Astrocyte (in vitro differentiated cells and primary cell): ENCODE measurements around the gene ZBTB7C. TPM values are rescaled to one million over a fixed set of nuclear protein-coding genes. Genes with fewer than 3 reads are reported as not detected.

Experiments used
- DNase-seq: peaks from one replicate; pipeline ENCODE4 v3.0.0-alpha.2; 2010; ENCODE audit warnings: low read depth
- FAIRE-seq: peaks from 2 replicates; lab custom pipeline; 2011; peaks lifted over from hg19 to GRCh38; lab: Jason Lieb, UNC
- H2AFZ ChIP-seq: 2 replicates; pipeline ENCODE4 v1.6.0; 2012; ENCODE audit warnings: low read depth, low read length, inconsistent platforms
- H3K27ac ChIP-seq: 2 replicates; pipeline ENCODE4 v1.5.1; 2011; ENCODE audit warnings: low read depth, low read length, inconsistent platforms
- H3K27me3 ChIP-seq: 2 replicates; pipeline ENCODE4 v1.6.0; 2011; ENCODE audit warnings: low read length, inconsistent platforms; ENCODE audit not compliant: insufficient read depth
- H3K36me3 ChIP-seq: 2 replicates; pipeline ENCODE4 v1.5.1; 2011; ENCODE audit warnings: low read length, inconsistent platforms; ENCODE audit not compliant: insufficient read depth
- H3K4me1 ChIP-seq: 2 replicates; pipeline ENCODE4 v1.5.1; 2011; ENCODE audit warnings: low read length, inconsistent platforms; ENCODE audit not compliant: insufficient read depth
- H3K4me2 ChIP-seq: 2 replicates; pipeline ENCODE4 v1.6.0; 2012; ENCODE audit warnings: low read length, inconsistent platforms
- H3K4me3 ChIP-seq: 2 replicates; pipeline ENCODE4 v1.5.1; 2011; ENCODE audit warnings: low read depth, mild to moderate bottlenecking, low read length, inconsistent platforms; ENCODE audit not compliant: insufficient read depth
- H3K79me2 ChIP-seq: 2 replicates; pipeline ENCODE4 v1.6.0; 2012; ENCODE audit warnings: mild to moderate bottlenecking, low read length, inconsistent platforms; ENCODE audit not compliant: insufficient read depth
- H3K9ac ChIP-seq: 2 replicates; pipeline ENCODE4 v1.6.0; 2012; ENCODE audit warnings: mild to moderate bottlenecking, low read length, inconsistent platforms
- H3K9me3 ChIP-seq: 2 replicates; pipeline ENCODE4 v1.5.1; 2012; ENCODE audit warnings: low read depth, mild to moderate bottlenecking, low read length, inconsistent platforms; ENCODE audit not compliant: insufficient read depth
- H4K20me1 ChIP-seq: 2 replicates; pipeline ENCODE4 v1.6.0; 2012; ENCODE audit warnings: low read length, inconsistent platforms; ENCODE audit not compliant: insufficient read depth
- H3K27ac Mint-ChIP-seq: one replicate; pipeline ENCODE4 v1.8.0; 2021; ENCODE audit warnings: mild to moderate bottlenecking, mixed read lengths; ENCODE audit not compliant: unreplicated experiment
- H3K27me3 Mint-ChIP-seq: one replicate; pipeline ENCODE4 v1.8.0; 2021; ENCODE audit warnings: low read depth, mixed read lengths; ENCODE audit not compliant: unreplicated experiment
- H3K36me3 Mint-ChIP-seq: one replicate; pipeline ENCODE4 v1.8.0; 2021; ENCODE audit warnings: low read depth, mixed read lengths; ENCODE audit not compliant: unreplicated experiment
- H3K4me1 Mint-ChIP-seq: one replicate; pipeline ENCODE4 v1.8.0; 2021; ENCODE audit warnings: low read depth, mixed read lengths; ENCODE audit not compliant: unreplicated experiment
- H3K4me3 Mint-ChIP-seq: one replicate; pipeline ENCODE4 v1.8.0; 2021; ENCODE audit warnings: mild to moderate bottlenecking, moderate library complexity, mixed read lengths; ENCODE audit not compliant: unreplicated experiment
- H3K9me3 Mint-ChIP-seq: one replicate; pipeline ENCODE4 v1.8.0; 2021; ENCODE audit warnings: mild to moderate bottlenecking, mixed read lengths; ENCODE audit not compliant: unreplicated experiment
- CTCF ChIP-seq: IDR thresholded peaks from 2 replicates; pipeline ENCODE4 v1.5.1; 2011; ENCODE audit warnings: low read depth, mild to moderate bottlenecking, inconsistent platforms, low read length, moderate library complexity; ENCODE audit not compliant: insufficient read depth
- EZH2 ChIP-seq: IDR thresholded peaks from 2 replicates; pipeline ENCODE4 v1.6.1; 2012; ENCODE audit warnings: mild to moderate bottlenecking, low read length, inconsistent platforms; ENCODE audit not compliant: insufficient read depth
- total RNA-seq: library from RNA; stranded (reverse); gene quantifications from 2 replicates; pipeline ENCODE4 v1.2.1, GENCODE V29; 2021

ZBTB7C gene
- total RNA-seq, 1 donor from 2014 or later = 1.0 TPM

- no peak for FAIRE-seq
Measured at GRCh38 chr18:48048251-48048650, 360.9 kb downstream of the ZBTB7C start.

GRCh38 chr18:48046843-48047242 lies 362.3 kb downstream of the ZBTB7C start:
- Histone ChIP-seq H2AFZ (no peak overlapping the region), H3K4me3 (no peak overlapping the region), H3K4me2 (no peak overlapping the region), H3K9ac (no peak overlapping the region), H3K27me3 (peaks cover 24% of the 10 kb centered on the region), H3K27ac (no peak overlapping the region), H3K9me3 (peaks cover 3% of the 10 kb centered on the region), H3K4me1 (no peaks in the 10 kb centered on the region), H3K36me3 (no peaks in the 10 kb centered on the region), H3K79me2 (no peaks in the 10 kb centered on the region), H4K20me1 (no peaks in the 10 kb centered on the region)
- H3K27me3 Mint-ChIP-seq = peaks cover 64% of the 10 kb centered on the region
- FAIRE-seq (no peak), DNase-seq (no peak)
- no peaks in the 10 kb centered on the region for H3K36me3 Mint-ChIP-seq
- H3K4me1 Mint-ChIP-seq = no peaks in the 10 kb centered on the region
- H3K9me3 Mint-ChIP-seq = peaks cover 11% of the 10 kb centered on the region
- no peak overlapping the region for H3K27ac Mint-ChIP-seq
- no peak for TF ChIP-seq EZH2
- TF ChIP-seq CTCF = no peak
- H3K4me3 Mint-ChIP-seq = no peak overlapping the region

More at GRCh38 chr18:48048251-48048650, 360.9 kb downstream of the ZBTB7C start:
- Mint-ChIP-seq H3K27ac (no peak overlapping the region), H3K27me3 (peaks cover 66% of the 10 kb centered on the region), H3K4me3 (no peak overlapping the region), H3K9me3 (peaks cover 10% of the 10 kb centered on the region), H3K36me3 (no peaks in the 10 kb centered on the region), H3K4me1 (no peaks in the 10 kb centered on the region)
- TF ChIP-seq CTCF (no peak), EZH2 (no peak)
- no peaks in the 10 kb centered on the region for H3K36me3 ChIP-seq
- H3K4me3 ChIP-seq = no peak overlapping the region
- H3K79me2 ChIP-seq = no peaks in the 10 kb centered on the region
- DNase-seq = no peak
- H3K4me2 ChIP-seq = no peak overlapping the region
- peaks cover 3% of the 10 kb centered on the region for H3K9me3 ChIP-seq
- H4K20me1 ChIP-seq = no peaks in the 10 kb centered on the region
- H2AFZ ChIP-seq = no peak overlapping the region
- peaks cover 26% of the 10 kb centered on the region for H3K27me3 ChIP-seq
- no peak overlapping the region for H3K27ac ChIP-seq
- no peak overlapping the region for H3K9ac ChIP-seq
- no peaks in the 10 kb centered on the region for H3K4me1 ChIP-seq

- FAIRE-seq (no peak), DNase-seq (no peak)
- H2AFZ ChIP-seq = no peak overlapping the region
- H4K20me1 ChIP-seq = no peaks in the 10 kb centered on the region
- H3K9ac ChIP-seq = no peak overlapping the region
- no peak overlapping the region for H3K4me2 ChIP-seq
- Mint-ChIP-seq H3K4me1 (no peaks in the 10 kb centered on the region), H3K9me3 (peaks cover 11% of the 10 kb centered on the region), H3K27me3 (peaks cover 66% of the 10 kb centered on the region), H3K4me3 (no peak overlapping the region), H3K36me3 (no peaks in the 10 kb centered on the region), H3K27ac (no peak overlapping the region)
- H3K36me3 ChIP-seq = no peaks in the 10 kb centered on the region
- H3K79me2 ChIP-seq = no peaks in the 10 kb centered on the region
- TF ChIP-seq CTCF (no peak), EZH2 (no peak)
- H3K27ac ChIP-seq = no peak overlapping the region
- H3K4me3 ChIP-seq = no peak overlapping the region
- peaks cover 3% of the 10 kb centered on the region for H3K9me3 ChIP-seq
- H3K4me1 ChIP-seq = no peaks in the 10 kb centered on the region
- peaks cover 24% of the 10 kb centered on the region for H3K27me3 ChIP-seq
Measured at GRCh38 chr18:48045744-48046143, 363.4 kb downstream of the ZBTB7C start.
